GF-D8 (cell line): ENCODE measurements around the gene ZNF217.
"Not testable (repeated sequence)": the region's sequence is repeated elsewhere in the genome, so short reads cannot be mapped to it uniquely, and the experiment has no call there.

Experiments used
- DNase-seq: peaks from one replicate; lab custom pipeline; 2025; lab: John Stamatoyannopoulos, UW

Gene ZNF217

GRCh38 chr20:53566623-53567022 is 27.0 kb downstream of the ZNF217 start:
- DNase-seq, result not testable (repeated sequence)

DNA sequence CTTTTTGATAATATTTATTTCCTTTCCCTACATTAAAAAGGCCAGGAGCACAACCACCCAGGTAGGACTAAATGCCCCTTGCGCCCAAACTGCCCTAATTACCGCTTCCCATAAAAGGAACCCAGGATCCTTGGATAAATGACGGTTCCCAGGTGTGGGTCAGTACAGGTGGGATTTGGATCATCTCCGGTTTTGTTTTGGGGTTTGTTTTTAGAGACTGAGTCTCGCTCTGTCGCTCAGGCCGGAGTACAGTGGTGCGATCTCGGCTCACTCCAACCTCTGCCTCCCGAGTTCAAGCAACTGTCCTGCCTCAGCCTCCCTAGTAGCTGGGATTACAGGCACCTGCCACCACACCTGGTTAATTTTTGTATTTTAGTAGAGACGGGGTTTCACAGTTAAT is 28.4 kb downstream of the ZNF217 start:
- no peak for DNase-seq

DNA sequence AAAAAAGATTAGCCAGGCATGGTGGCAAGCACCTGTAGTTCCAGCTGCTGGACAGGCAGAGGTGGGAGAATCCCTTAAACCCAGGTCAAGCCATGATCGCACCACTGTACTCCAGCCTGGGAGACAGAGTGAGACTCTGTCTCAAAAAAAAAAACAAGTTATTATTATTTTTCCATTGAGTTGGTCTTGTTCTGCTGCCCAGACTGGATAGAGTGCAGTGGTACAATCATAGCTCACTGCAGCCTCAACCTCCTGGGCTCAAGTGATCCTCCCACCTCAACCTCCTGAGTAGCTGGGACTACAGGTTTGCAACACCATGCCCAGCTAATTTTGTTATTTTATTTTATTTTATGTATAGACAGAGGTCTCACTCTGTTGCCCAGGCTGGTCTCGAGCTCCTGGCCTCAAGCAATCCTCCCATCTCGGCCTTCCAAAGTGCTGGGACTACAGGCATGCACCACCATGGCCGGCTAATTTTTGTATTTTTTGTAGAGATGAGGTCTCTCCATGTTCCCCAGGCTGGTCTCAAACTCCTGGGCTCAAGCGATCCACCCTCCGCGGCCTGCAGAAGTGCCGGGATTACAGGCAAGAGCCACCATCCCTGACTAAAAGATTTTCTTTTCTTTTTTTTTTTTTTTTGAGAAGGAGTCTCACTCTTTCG is 31.4 kb downstream of the ZNF217 start:
- not testable (repeated sequence) for DNase-seq

- no peak for DNase-seq
These were observed 32.1 kb downstream of the ZNF217 start for GRCh38 chr20:53561505-53561904.

DNA sequence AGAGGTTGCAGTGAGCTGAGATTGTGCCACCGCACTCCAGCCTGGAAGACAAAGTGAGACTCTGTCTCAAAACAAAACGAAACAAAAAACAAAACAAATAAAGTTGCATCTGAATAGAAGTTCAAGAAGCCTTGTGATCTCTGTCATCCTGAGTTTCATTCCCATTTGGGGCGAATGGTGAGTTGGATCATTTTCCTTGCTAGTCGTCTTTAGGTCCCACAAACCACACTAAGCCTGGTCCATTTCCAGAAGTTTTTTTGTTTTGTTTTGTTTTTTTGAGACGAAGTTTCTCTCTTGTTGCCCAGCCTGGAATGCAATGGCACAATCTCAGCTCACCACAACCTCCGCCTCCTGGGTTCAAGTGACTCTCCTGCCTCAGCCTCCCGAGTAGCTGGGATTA is 33.8 kb downstream of the ZNF217 start:
- no peak for DNase-seq

DNA sequence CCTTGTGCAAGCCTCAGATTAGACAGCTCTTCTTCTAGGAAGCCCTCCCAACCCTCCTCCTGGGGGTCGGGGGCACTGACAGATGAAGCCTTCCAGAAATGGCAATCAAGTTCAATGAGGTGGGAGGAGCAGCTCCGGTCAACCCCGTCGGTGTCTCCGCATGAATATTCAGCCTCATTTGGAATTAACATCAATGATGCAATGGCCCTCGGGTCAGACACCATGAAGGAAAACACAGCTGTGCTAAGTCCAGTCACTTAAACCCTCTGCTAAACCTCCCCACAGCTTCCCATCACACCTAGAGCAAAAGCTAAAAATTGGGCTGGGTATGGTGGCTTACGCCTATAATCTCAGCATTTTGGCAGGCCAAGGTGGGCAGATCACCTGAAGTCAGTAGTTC is 36.5 kb downstream of the ZNF217 start:
- DNase-seq, result no peak

DNA sequence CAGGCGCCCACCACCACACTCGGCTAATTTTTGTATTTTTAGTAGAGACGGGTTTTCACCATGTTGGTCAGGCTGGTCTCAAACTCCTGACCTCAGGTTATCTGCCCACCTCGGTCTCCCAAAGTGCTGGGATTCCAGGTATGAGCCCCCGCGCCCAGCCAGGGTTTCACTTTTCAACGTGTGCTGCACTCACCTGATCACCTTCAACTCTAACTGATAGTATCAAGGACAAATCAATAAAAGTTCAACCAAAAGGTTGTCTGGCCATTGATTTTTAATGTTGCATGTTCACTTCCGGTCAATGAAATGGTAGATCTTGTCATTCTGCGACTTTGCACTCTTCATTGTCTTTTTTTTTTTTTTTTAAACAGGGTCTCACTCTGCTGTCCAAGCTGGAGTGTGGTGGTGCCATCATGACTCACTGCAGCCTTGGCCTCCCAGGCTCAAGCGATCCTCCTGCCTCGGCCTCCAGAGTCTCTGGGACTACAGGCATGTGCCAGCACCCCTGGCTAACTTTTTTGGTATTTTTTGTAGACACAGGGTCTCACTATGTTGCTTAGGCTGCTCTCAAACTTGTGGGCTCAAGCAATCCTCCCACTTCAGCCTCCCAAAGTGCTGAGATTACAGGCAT is 37.3 kb downstream of the ZNF217 start:
- DNase-seq, result no peak

DNA sequence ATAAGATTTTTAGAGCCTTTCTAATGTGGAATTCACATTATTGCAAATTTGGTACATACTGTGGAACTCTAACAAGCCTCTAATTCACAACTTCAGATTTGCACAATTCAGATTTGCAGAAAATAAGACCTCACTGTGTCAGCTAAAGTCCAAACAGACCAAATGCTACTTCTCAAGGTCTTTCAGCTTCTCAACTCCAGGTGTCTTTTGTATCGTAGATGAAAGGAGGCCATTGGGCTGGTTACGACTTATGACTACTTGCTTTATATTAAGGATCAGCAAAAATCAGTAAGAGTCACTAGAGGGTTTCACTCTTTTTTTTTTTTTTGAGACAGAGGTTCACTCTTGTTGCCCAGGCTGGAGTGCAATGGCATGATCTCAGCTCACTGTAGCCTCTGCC is 37.8 kb downstream of the ZNF217 start:
- DNase-seq, result no peak

- no peak for DNase-seq
These were observed 38.6 kb downstream of the ZNF217 start for GRCh38 chr20:53555081-53555480.

DNA sequence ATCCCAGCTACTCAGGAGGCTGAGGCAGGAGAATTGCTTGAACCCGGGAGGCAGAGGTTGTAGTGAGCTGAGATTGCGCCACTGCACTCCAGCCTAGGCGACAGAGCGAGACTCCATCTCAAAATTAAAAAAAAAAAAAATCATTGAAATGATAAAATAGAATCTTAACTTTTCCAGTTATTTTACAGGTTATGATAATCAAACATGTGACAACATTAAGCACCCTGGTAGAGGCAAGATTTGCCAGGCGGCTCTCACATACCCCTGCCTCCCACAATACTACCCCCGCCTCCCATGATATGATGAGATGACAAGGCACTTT is 41.1 kb downstream of the ZNF217 start:
- not testable (repeated sequence) for DNase-seq

DNA sequence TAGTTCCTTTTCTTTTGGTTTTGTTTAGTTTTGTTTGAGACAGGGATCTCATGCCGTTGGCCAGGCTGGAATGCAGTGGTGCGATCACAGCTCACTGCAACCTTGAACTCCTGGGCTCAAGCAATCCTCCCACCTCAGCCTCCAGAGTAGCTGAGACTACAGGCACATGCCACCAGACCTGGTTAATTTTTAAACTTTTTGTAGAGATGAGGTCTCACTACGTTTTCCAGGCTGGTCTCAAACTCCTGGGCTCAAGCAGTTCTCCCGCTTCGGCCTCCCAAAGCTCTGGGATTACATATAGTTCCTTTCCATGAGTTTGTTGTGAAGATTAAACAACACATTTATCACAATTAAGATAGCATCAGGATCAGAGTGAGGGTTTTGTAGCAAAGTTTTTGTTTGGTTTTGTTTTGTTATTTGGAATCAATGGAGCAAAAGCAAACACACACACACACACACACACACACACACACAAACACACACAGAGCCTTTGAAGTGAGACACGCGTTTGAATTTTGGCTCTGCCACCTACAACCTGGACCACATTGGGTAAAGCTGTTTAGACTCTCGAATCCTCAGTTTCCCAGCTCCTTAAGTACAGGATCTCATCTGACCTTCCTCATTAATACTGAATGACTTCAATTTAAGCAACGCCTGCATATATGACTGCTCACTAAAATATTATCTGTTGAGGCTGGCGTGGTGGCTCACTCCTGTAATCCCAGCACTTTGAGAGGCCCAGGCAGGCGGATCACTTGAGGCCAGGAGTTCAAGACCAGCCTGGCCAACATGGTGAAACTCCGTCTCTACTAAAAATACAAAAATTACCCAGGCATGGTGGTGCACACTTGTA is 41.7 kb downstream of the ZNF217 start:
- not testable (repeated sequence) for DNase-seq

DNA sequence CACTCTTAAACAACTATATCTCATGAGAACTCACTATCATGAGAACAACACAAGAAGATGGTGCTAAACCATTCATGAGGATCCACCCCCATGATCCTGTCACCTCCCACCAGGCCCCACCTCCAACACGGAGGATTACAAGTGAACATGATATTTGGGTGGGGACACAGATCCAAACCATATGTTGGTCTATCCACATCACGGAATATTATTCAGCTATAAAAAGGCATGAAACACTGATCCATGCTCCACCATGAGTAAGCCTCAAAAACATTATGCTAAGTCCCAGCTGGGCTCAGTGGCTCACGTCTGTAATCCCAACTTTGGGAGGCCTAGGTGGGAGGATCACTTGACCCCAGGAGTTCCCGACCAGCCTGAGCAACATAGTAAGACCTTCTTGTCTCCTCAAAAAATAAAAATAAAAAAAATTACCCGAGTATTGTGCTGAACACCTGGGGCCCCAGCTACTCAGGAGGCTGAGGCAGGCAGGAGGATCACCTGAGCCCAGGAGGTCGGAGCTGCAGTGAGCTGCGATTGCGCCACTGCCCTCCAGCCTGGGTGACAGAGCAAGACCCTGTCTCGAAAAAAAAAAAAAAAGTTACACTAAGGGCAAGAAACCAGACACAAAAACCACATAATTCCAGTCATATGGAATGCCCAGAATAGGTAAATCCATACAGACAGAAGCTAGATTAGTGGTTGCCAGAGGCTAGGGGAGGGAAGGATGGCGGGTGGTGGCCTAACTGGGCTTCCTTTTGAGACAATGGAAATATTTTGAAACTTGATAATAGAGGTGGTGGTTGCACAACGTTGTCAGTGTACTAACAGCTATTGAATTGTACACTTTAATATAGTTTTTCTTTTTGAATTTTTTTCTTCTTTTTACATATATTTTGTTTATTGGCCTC is 43.1 kb downstream of the ZNF217 start:
- peak; percentile 32 for DNase-seq

DNA sequence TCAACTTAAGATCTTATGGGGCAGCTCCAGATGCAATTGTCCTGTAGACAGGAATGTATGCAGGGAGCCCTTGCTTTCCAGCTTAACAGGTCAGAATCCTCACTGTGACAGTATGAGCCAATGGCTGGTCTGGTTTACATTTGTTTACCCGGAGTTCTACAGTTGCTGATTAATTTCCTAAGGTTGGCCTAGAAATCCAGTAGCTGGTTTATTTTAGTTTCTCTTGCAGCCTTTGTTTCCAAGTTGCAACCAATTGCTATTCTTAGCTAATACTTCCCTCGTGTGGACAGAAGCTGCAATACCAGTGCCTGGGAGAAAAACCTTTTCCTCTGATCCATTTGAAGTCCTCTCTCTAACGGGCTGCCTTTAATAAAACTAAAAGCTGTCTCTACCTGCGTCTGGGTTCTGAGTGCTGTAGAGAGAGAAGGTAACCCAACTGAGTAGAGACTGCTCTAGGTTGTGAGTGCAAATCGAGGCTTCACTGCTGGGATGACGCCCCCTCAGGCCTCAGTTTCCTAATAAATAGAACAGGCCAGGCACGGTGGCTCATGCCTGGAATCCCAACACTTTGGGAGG is 45.9 kb downstream of the ZNF217 start:
- peak; percentile 15 for DNase-seq

DNA sequence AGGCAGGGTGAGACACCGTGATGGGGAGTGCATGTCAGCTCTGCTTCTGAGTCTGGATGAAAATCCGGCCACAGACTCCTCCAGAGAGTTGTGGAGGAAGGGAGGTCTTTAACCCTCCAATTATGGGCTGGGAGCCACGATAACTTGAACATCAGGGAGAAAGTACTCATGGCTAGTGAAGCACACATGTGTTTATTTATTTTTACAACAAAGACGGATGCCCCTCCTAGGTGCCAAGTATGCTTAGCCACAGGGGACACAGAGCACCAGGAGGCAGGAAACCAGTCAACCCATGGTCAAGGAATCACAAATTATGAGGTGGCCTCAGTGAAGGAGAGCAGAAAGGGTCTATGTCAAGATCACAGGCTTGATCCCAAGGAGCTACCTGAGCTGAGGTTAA is 54.1 kb downstream of the ZNF217 start:
- no peak for DNase-seq

- DNase-seq, result not testable (repeated sequence)
These were observed 57.3 kb downstream of the ZNF217 start for GRCh38 chr20:53536382-53536781.

- no peak for DNase-seq
These were observed 57.8 kb downstream of the ZNF217 start for GRCh38 chr20:53535878-53536277.

GRCh38 chr20:53534037-53534436 is 59.6 kb downstream of the ZNF217 start:
- DNase-seq, result no peak

DNA sequence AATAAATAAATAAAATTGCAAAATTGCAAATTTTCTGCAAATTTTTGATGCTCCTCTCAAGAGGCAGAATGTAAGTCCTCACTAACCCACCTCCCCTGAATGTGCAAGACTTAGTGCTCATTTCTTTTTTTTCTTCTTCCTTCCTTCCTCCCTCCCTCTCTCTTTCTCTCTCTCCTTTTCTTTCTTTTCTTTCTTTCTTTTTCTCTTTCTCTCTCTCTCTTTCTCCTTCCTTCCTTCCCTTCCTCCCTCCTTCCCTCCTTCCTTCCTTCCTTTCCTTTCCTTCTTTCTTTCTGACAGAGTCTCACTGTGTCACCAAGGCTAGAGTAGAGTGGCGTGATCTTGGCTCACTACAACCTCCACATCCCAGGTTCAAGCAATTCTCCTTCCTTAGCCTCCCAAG is 60.1 kb downstream of the ZNF217 start:
- no peak for DNase-seq

- DNase-seq, result not testable (repeated sequence)
These were observed 60.9 kb downstream of the ZNF217 start for GRCh38 chr20:53532654-53533312.

DNA sequence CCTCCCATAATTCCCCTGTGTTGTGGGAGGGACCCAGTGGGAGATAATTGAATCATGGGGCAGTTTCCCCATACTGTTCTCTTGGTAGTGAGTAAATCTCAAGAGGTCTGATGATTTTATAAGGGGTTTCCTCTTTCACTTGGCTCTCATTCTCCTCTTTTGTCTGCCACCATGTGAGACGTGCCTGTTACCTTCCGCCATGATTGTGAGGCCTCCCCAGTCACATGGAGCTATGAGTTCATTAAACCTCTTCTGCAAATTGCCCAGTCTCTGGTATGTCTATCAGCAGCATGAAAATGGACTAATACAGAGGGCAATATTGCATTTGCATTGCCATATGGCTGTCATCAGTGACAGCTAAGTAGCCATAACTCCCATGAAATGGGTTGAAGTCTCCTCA is 63.2 kb downstream of the ZNF217 start:
- no peak for DNase-seq

- no peak for DNase-seq
These were observed 64.0 kb downstream of the ZNF217 start for GRCh38 chr20:53529658-53530057.
